Glutamatergic neuron (in vitro differentiated cells): ENCODE results near the gene ZNF593OS. TPM values are rescaled to one million over a fixed set of nuclear protein-coding genes. Genes with fewer than 3 reads are reported as not detected.

Experiments
- DNase-seq: peaks from one replicate; pipeline ENCODE4 v3.0.0; 2022
- H3K27ac Mint-ChIP-seq: one replicate; pipeline ENCODE4 v1.8.0; 2020; ENCODE audit warnings: mild to moderate bottlenecking, mixed read lengths, inconsistent platforms; ENCODE audit not compliant: unreplicated experiment
- H3K27me3 Mint-ChIP-seq: one replicate; pipeline ENCODE4 v1.8.0; 2020; ENCODE audit warnings: mild to moderate bottlenecking, moderate library complexity, mixed read lengths, inconsistent platforms; ENCODE audit not compliant: unreplicated experiment
- H3K36me3 Mint-ChIP-seq: one replicate; pipeline ENCODE4 v1.8.0; 2020; ENCODE audit warnings: mild to moderate bottlenecking, mixed read lengths, inconsistent platforms; ENCODE audit not compliant: unreplicated experiment
- H3K4me1 Mint-ChIP-seq: one replicate; pipeline ENCODE4 v1.8.0; 2020; ENCODE audit warnings: mild to moderate bottlenecking, low read depth, mixed read lengths, inconsistent platforms; ENCODE audit not compliant: unreplicated experiment
- H3K4me3 Mint-ChIP-seq: one replicate; pipeline ENCODE4 v1.8.0; 2020; ENCODE audit warnings: mild to moderate bottlenecking, mixed read lengths, inconsistent platforms; ENCODE audit not compliant: unreplicated experiment
- H3K9me3 Mint-ChIP-seq: one replicate; pipeline ENCODE4 v1.8.0; 2020; ENCODE audit warnings: mild to moderate bottlenecking, moderate library complexity, mixed read lengths, inconsistent platforms; ENCODE audit not compliant: unreplicated experiment
- CTCF ChIP-seq: fragments of 200-600 bp; sonication (generic); IDR thresholded peaks from one replicate; pipeline ENCODE4 v1.5.0; 2021; ENCODE audit not compliant: partially characterized antibody, unreplicated experiment
- total RNA-seq: library from RNA; stranded (reverse); fragmentation: NEBNext Ultra II Directional; extraction: Animal tissue kit (Norgen Biotek cat#: 25700); gene quantifications from one replicate; pipeline ENCODE4 v1.2.1, GENCODE V29; 2021; ENCODE audit not compliant: unreplicated experiment

ZNF593OS gene
- total RNA-seq, 1 donor from 2014 or later: 4.2 TPM

GRCh38 chr1:26122988-26123973 lies 48.4 kb downstream of the ZNF593OS start:
- no peak for TF ChIP-seq CTCF
- Mint-ChIP-seq H3K27ac (no peak overlapping the region), H3K4me3 (no peak overlapping the region), H3K27me3 (no peaks in the 10 kb centered on the region), H3K36me3 (no peaks in the 10 kb centered on the region), H3K9me3 (no peaks in the 10 kb centered on the region), H3K4me1 (peaks cover 4% of the 10 kb centered on the region)
- DNase-seq: no peak

GRCh38 chr1:26121854-26122773 lies 49.5 kb downstream of the ZNF593OS start:
- no peaks in the 10 kb centered on the region for H3K9me3 Mint-ChIP-seq
- H3K4me3 Mint-ChIP-seq: no peak overlapping the region
- H3K27me3 Mint-ChIP-seq: no peaks in the 10 kb centered on the region
- no peak for DNase-seq
- TF ChIP-seq CTCF: no peak
- no peaks in the 10 kb centered on the region for H3K4me1 Mint-ChIP-seq
- H3K36me3 Mint-ChIP-seq: no peaks in the 10 kb centered on the region
- H3K27ac Mint-ChIP-seq: no peak overlapping the region

GRCh38 chr1:26119892-26120608 lies 51.6 kb downstream of the ZNF593OS start:
- TF ChIP-seq CTCF: no peak
- Mint-ChIP-seq H3K4me3 (no peak overlapping the region), H3K36me3 (no peaks in the 10 kb centered on the region), H3K27me3 (no peaks in the 10 kb centered on the region), H3K9me3 (no peaks in the 10 kb centered on the region), H3K4me1 (no peaks in the 10 kb centered on the region), H3K27ac (no peak overlapping the region)
- DNase-seq: no peak

Other genes with a start within 250 kb of the ZNF593OS start
- gene PAFAH2, start 173.8 kb downstream of the ZNF593OS start, total RNA-seq: 6.3 TPM
- 2.6 TPM for gene EXTL1, start 150.1 kb downstream of the ZNF593OS start, total RNA-seq
- not detected for gene SLC30A2, start 125.7 kb downstream of the ZNF593OS start, total RNA-seq
- not detected for gene TRIM63, start 104.2 kb downstream of the ZNF593OS start, total RNA-seq
- gene PDIK1L, start 60.0 kb downstream of the ZNF593OS start, total RNA-seq: 7.2 TPM
- gene FAM110D, start 12.8 kb downstream of the ZNF593OS start, total RNA-seq: 0.25 TPM
- not detected for gene C1orf232, start 2.9 kb downstream of the ZNF593OS start, total RNA-seq
- 35.9 TPM for gene ZNF593, start 1.9 kb downstream of the ZNF593OS start, total RNA-seq
- 9.9 TPM for gene CNKSR1, start 5.7 kb upstream of the ZNF593OS start, total RNA-seq
- gene CATSPER4, start 18.8 kb upstream of the ZNF593OS start, total RNA-seq: not detected
- gene CEP85, start 62.4 kb upstream of the ZNF593OS start, total RNA-seq: 28.2 TPM
- gene SH3BGRL3, start 108.3 kb upstream of the ZNF593OS start, total RNA-seq: 412 TPM
- 11.4 TPM for gene UBXN11, start 134.8 kb upstream of the ZNF593OS start, total RNA-seq
- 2.8 TPM for gene CD52, start 146.1 kb upstream of the ZNF593OS start, total RNA-seq
- 2.2 TPM for gene CRYBG2, start 182.3 kb upstream of the ZNF593OS start, total RNA-seq
- gene ZNF683, start 200.9 kb upstream of the ZNF593OS start, total RNA-seq: not detected
- gene LIN28A, start 239.0 kb upstream of the ZNF593OS start, total RNA-seq: 97.3 TPM